GM23248 (cell line): ENCODE results near the gene MRPL48.

ENCODE experiments used
- EZH2 ChIP-seq: fragments of 200-600 bp; sonication (generic); IDR thresholded peaks from 2 replicates; pipeline ENCODE4 v1.6.1; 2018; ENCODE audit warnings: antibody characterized with exemption, mild to moderate bottlenecking; ENCODE audit not compliant: insufficient read depth, poor library complexity, severe bottlenecking
- EZH2phosphoT487 ChIP-seq: fragments of 200-600 bp; sonication (generic); IDR thresholded peaks from 2 replicates; pipeline ENCODE4 v1.6.1; 2018; ENCODE audit warnings: antibody characterized with exemption, moderate library complexity, mild to moderate bottlenecking, low read depth; ENCODE audit not compliant: insufficient read depth

GRCh38 chr11:73797457-73797856, 9.8 kb downstream of the MRPL48 start:
- TF ChIP-seq EZH2 (no peak), EZH2phosphoT487 (no peak)
